ENCODE measurements around the gene CLIC3. TPM values are rescaled to one million over a fixed set of nuclear protein-coding genes. Genes with fewer than 3 reads are reported as not detected.

The CLIC3 gene
- total and polyA plus RNA-seq, 4 donors, result 17.2 to 115 (median 81.1) TPM

- no peak for ATAC-seq (ENCODE audit: insufficient read depth, low FRiP score)
- H3K9ac ChIP-seq (ENCODE audit: insufficient read depth in 1 of 2, low read length in 2 of 2), result no peak overlapping the region
- no peak overlapping the region for H3K4me3 ChIP-seq
- no peak for TF ChIP-seq CTCF (IDR thresholded peaks at IDR 0.05; ENCODE audit: control extremely low read depth, extremely low read depth)
- H3K27me3 ChIP-seq (ENCODE audit: control insufficient read depth in 3 of 3, insufficient read depth in 3 of 3, low read length in 2 of 3), result peaks cover 0 to 16% (median 7%) of the 10 kb centered on the region in 3 donors
- H3K4me1 ChIP-seq (ENCODE audit: control insufficient read depth in 5 of 5, insufficient read depth in 5 of 5, low read length in 5 of 5), result peaks cover 0 to 14% (median 0%) of the 10 kb centered on the region in 5 donors
- peak overlapping the region in 1 of 2 donors; percentile 48 for H3K27ac ChIP-seq (ENCODE audit: low read depth in 1 of 2, low read length in 1 of 2)
- no peaks in the 10 kb centered on the region for H3K9me3 ChIP-seq (ENCODE audit: control insufficient read depth in 4 of 4, insufficient read depth in 3 of 4, low read length in 3 of 4)
- peaks cover 0 to 15% (median 0%) of the 10 kb centered on the region in 4 donors for H3K36me3 ChIP-seq (ENCODE audit: control insufficient read depth in 4 of 4, insufficient read depth in 4 of 4, low read length in 4 of 4)
- peak; percentile 39 to 52 (median 42) for DNase-seq
- WGBS, 2 donors, result 32 to 42% methylated on average over 12 to 16 of the region's 16 CpGs
Measured at GRCh38 chr9:137041124-137041523, 44.8 kb upstream of the CLIC3 start.

GRCh38 chr9:137040568-137040967 is 44.2 kb upstream of the CLIC3 start:
- Histone ChIP-seq H3K27me3 (ENCODE audit: control insufficient read depth in 3 of 3, insufficient read depth in 3 of 3, low read length in 2 of 3) (peaks cover 0 to 16% (median 7%) of the 10 kb centered on the region in 3 donors), H3K9ac (ENCODE audit: insufficient read depth in 1 of 2, low read length in 2 of 2) (no peak overlapping the region), H3K4me3 (no peak overlapping the region), H3K4me1 (ENCODE audit: control insufficient read depth in 5 of 5, insufficient read depth in 5 of 5, low read length in 5 of 5) (peaks cover 0 to 14% (median 0%) of the 10 kb centered on the region in 5 donors), H3K9me3 (ENCODE audit: control insufficient read depth in 4 of 4, insufficient read depth in 3 of 4, low read length in 3 of 4) (no peaks in the 10 kb centered on the region), H3K27ac (ENCODE audit: low read depth in 1 of 2, low read length in 1 of 2) (peak overlapping the region in 1 of 2 donors; percentile 48), H3K36me3 (ENCODE audit: control insufficient read depth in 4 of 4, insufficient read depth in 4 of 4, low read length in 4 of 4) (peaks cover 0 to 15% (median 0%) of the 10 kb centered on the region in 4 donors)
- TF ChIP-seq CTCF (IDR thresholded peaks at IDR 0.05; ENCODE audit: control extremely low read depth, extremely low read depth), result no peak
- DNase-seq (no peak), ATAC-seq (ENCODE audit: insufficient read depth, low FRiP score) (no peak)
- WGBS, 2 donors, result 81 to 86% methylated on average over 21 to 23 of the region's 23 CpGs

- Histone ChIP-seq H3K9me3 (ENCODE audit: control insufficient read depth in 4 of 4, insufficient read depth in 3 of 4, low read length in 3 of 4) (no peaks in the 10 kb centered on the region), H3K36me3 (ENCODE audit: control insufficient read depth in 4 of 4, insufficient read depth in 4 of 4, low read length in 4 of 4) (peaks cover 0 to 15% (median 0%) of the 10 kb centered on the region in 4 donors), H3K4me1 (ENCODE audit: control insufficient read depth in 5 of 5, insufficient read depth in 5 of 5, low read length in 5 of 5) (peaks cover 0 to 17% (median 0%) of the 10 kb centered on the region in 5 donors), H3K27ac (ENCODE audit: low read depth in 1 of 2, low read length in 1 of 2) (no peak overlapping the region), H3K9ac (ENCODE audit: insufficient read depth in 1 of 2, low read length in 2 of 2) (no peak overlapping the region), H3K27me3 (ENCODE audit: control insufficient read depth in 3 of 3, insufficient read depth in 3 of 3, low read length in 2 of 3) (peaks cover 0 to 10% (median 4%) of the 10 kb centered on the region in 3 donors), H3K4me3 (no peak overlapping the region)
- DNase-seq (no peak), ATAC-seq (ENCODE audit: insufficient read depth, low FRiP score) (no peak)
- 92 to 93% methylated on average over 30 to 32 of the region's 32 CpGs for WGBS, 2 donors
- TF ChIP-seq CTCF (IDR thresholded peaks at IDR 0.05; ENCODE audit: control extremely low read depth, extremely low read depth), result no peak
Measured at GRCh38 chr9:137039611-137040366, 43.4 kb upstream of the CLIC3 start.

Data from lung (tissue), 12 donors.